ENCODE measurements around the gene ACADS.
A peak's percentile ranks its signal among the peaks of the same experiment; 100 is the strongest.
"Not testable (repeated sequence)": the region's sequence is repeated elsewhere in the genome, so short reads cannot be mapped to it uniquely, and the experiment has no call there.

The ACADS gene

GRCh38 chr12:120726961-120727360 is 1.3 kb downstream of the ACADS start:
- no peak for TF ChIP-seq CTCF (conservative IDR thresholded peaks at IDR 0.05; ENCODE audit: low read length)
- no peak overlapping the region for H3K4me3 ChIP-seq (ENCODE audit: low read length)

GRCh38 chr12:120732198-120732597 is 6.6 kb downstream of the ACADS start:
- not testable (repeated sequence) for H3K4me3 ChIP-seq (ENCODE audit: low read length); DNase-seq (ENCODE audit: low read depth)

More at GRCh38 chr12:120726961-120727360, 1.3 kb downstream of the ACADS start:
- no peak for DNase-seq (ENCODE audit: low read depth)

- no peak overlapping the region for H3K4me3 ChIP-seq (ENCODE audit: low read length)
- DNase-seq (ENCODE audit: low read depth), result no peak
- TF ChIP-seq CTCF (conservative IDR thresholded peaks at IDR 0.05; ENCODE audit: low read length), result no peak
Observed at GRCh38 chr12:120733574-120733973, 7.9 kb downstream of the ACADS start.

GRCh38 chr12:120734210-120734609 is 8.6 kb downstream of the ACADS start:
- DNase-seq (ENCODE audit: low read depth), result no peak
- no peak for TF ChIP-seq CTCF (conservative IDR thresholded peaks at IDR 0.05; ENCODE audit: low read length)

GRCh38 chr12:120735181-120735580 is 9.6 kb downstream of the ACADS start:
- no peak overlapping the region for H3K4me3 ChIP-seq (ENCODE audit: low read length)
- no peak for TF ChIP-seq CTCF (conservative IDR thresholded peaks at IDR 0.05; ENCODE audit: low read length)

More at GRCh38 chr12:120734210-120734609, 8.6 kb downstream of the ACADS start:
- H3K4me3 ChIP-seq (ENCODE audit: low read length), result no peak overlapping the region

GRCh38 chr12:120736404-120737331 is 11.0 kb downstream of the ACADS start:
- no peak for DNase-seq (ENCODE audit: low read depth)
- no peak overlapping the region for H3K4me3 ChIP-seq (ENCODE audit: low read length)
- no peak for TF ChIP-seq CTCF (conservative IDR thresholded peaks at IDR 0.05; ENCODE audit: low read length)

More at GRCh38 chr12:120735181-120735580, 9.6 kb downstream of the ACADS start:
- DNase-seq (ENCODE audit: low read depth), result no peak

- peak; percentile 21 for TF ChIP-seq CTCF (conservative IDR thresholded peaks at IDR 0.05; ENCODE audit: low read length)
- no peak for DNase-seq (ENCODE audit: low read depth)
- no peak overlapping the region for H3K4me3 ChIP-seq (ENCODE audit: low read length)
Observed at GRCh38 chr12:120737557-120738251, 12.1 kb downstream of the ACADS start.

Data from AG10803 (cell line).